NCI-H187 (cell line): ENCODE measurements around the gene CCDC97.
"Not testable (repeated sequence)": the region's sequence is repeated elsewhere in the genome, so short reads cannot be mapped to it uniquely, and the experiment has no call there.

ENCODE experiments used
- DNase-seq, 2 experiments: peaks; one replicate each; lab custom pipeline; 2025; lab: John Stamatoyannopoulos, UW

The CCDC97 gene

GRCh38 chr19:41310033-41310831 is at the start of gene CCDC97:
Gene CCDC97 (plus strand): TSS chr19:41310172. CDS start chr19:41310311, 139 bp downstream.
- peak; percentile 87 to 91 for DNase-seq

DNA sequence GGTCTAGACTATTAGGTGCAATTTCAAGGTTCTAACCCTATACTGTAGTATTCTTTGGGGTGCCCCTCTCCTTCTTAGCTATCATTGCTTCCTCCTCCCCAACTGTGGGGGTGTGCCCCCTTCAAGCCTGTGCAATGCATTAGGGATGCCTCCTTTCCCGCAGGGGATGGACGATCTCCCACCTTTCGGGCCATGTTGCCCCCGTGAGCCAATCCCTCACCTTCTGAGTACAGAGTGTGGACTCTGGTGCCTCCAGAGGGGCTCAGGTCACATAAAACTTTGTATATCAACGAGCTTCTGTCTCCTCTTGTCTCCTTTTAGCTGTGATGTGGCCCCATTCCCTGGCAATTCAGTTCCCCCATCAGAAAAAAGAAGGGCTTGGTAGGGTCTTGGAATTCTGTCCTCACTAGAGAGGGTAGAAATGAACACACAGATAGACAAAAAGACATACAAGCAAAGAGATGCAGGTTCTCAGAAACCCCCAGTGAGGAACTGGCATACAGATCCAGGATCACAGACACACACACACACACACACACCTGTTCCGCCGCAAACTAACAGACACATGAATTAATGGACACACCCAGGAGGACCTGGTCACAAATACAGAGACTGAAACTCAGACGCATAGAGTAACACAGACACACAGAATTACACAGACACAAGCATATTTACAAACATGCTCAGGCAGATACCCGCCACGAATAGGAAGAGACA is 48.3 kb upstream of the CCDC97 start:
- DNase-seq, result no peak

GRCh38 chr19:41263042-41263849 is 46.7 kb upstream of the CCDC97 start:
- peak; percentile 55 to 98 for DNase-seq

DNA sequence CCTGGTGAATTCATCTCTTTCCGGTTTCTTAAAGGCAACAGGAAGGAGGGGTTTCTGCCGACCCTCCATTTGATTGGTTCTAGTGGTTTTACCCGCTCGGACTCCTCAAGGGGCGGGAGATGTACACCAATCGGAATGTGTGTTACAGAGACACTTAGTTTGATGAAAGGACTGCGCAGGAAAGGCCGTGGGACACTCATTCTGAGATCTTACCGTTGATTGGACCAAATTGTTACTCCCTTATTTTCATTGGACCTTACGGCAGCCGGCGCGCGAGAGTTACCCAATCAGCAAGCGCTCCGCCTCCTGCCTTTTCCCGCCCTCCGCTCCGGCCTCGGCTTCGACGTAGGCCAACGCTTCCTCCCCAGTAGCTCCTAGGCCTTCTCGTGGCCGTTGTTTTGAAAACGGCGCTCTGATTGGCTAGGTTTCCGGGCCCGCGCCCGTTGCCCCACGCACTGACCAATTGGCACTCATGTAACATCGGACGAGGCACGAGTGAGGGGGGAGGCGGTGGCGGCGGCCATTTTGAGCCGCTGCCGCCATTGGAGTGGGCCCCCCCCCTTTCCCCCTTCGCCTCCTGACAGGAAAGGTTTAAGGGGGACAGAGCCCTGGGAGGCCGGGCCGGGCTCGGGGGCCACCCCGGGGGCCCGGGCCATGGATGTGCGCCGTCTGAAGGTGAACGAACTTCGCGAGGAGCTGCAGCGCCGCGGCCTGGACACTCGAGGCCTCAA is 46.0 kb upstream of the CCDC97 start, which contains the start of gene HNRNPUL1:
Gene HNRNPUL1, plus strand, starts transcription at position 523 of the 731 bp plus-strand sequence. Its CDS starts 132 bp downstream, at position 655.
- peak; percentile 100 for DNase-seq

- DNase-seq, result peak in 1 of 2 experiments; percentile 7
These were observed 45.2 kb upstream of the CCDC97 start for GRCh38 chr19:41264581-41265394.

- DNase-seq, result no peak
These were observed 44.4 kb upstream of the CCDC97 start for GRCh38 chr19:41265395-41266153.

DNA sequence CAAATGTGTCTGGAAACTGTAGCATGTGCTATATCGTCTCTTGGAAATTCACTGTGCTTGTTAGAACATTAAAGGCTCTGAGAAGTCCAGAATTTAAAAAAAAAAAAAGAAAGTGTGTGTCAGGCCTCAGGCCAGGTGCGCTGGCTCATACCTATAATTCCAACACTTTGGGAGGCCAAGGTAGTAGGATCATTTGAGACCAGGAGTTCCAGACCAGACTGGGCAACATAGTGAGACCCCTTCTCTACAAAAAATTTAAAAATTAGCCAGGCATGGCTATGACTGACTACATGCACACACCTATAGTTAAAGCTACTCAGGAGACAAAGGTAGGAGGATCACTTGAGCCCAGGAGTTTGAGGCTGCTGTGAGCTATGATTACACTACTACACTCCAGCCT is 40.9 kb upstream of the CCDC97 start:
- DNase-seq, result no peak

- no peak for DNase-seq
These were observed 40.4 kb upstream of the CCDC97 start for GRCh38 chr19:41269571-41269970.

- no peak for DNase-seq
These were observed 36.9 kb upstream of the CCDC97 start for GRCh38 chr19:41273076-41273475.

DNA sequence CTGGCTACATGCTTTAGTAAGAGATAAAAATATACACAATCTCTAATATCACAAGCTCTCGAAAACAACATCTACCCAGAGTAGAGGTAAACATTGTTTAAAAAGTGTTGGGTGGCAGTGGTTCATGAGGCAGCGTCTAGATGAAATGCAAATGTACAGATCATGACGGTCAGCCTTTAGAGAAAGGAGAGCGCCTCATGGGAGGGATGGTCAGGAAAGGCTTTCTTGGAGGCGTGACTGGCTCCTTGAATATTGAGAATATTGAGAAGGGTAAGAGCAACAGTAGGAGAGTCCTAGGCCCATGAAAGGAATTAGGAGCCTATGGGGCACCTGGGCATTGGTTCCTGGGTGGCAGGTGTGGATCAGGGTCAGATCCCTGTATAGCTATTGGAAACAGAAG is 35.2 kb upstream of the CCDC97 start:
- DNase-seq, result no peak

GRCh38 chr19:41276231-41276630 is 33.7 kb upstream of the CCDC97 start:
- no peak for DNase-seq

DNA sequence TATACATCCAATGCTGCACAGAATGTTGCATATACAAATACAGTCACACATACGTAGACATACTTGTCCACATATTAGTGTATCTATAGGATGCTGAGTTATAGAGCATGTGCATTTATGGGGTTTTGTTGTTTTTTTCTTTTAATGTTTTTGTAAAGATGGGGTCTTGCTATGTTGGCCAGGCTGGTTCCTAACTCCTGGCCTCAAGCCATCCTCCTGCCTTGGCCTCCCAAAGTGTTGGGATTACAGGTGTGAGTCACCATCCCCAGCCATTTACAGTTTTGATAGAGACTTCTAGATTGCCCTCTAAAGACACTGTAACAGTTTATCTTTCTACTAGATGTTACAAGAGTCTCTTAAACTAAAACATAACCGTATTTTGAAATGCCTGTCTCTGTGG is 31.5 kb upstream of the CCDC97 start:
- DNase-seq, result no peak

DNA sequence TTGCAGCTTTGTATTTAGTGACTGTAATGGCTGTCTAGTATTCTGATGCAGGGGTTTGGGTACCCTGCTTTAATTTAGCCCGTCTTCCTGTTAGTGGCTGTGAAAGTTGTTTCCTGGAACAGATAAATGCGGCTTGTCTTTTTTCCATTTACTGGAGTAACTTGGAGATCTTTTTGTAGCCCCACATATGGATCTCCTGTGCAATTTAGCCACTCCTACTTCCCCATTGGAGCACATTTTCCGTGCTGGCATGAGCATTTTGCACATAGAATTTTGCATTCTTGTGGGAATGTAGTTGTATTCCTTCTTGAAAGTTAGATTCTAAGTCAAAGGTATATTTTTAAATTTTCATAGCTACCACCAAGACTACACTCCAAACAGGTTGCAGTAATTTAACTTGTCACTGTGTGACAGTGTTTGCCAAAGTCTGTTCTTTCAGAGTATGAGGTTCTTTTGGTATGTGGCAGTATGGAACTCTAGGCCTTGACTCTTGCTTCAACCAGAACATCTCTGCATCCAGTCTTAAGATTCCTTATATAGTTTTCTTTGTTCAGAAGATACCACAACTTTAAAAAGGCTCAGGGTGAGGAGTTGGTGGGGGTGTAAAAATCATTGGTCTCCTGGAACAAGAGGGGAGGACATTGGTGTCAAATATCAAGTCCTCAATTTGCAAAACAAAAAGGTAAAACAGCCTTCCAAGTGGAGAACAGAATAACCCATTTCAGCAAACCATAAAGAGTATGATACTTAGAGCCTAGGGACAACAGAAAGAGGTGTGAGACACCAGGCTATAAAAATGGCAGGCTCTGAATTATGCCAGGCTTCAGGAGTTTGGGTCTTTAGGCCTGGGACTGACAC is 21.1 kb upstream of the CCDC97 start:
- DNase-seq, result no peak

GRCh38 chr19:41289814-41290213 is 20.2 kb upstream of the CCDC97 start:
- not testable (repeated sequence) for DNase-seq

- no peak for DNase-seq
These were observed 15.6 kb upstream of the CCDC97 start for GRCh38 chr19:41294393-41294792.

- DNase-seq, result no peak
These were observed 14.5 kb upstream of the CCDC97 start for GRCh38 chr19:41295499-41295898.

- no peak for DNase-seq
These were observed 13.5 kb upstream of the CCDC97 start for GRCh38 chr19:41296433-41296871.

GRCh38 chr19:41297628-41298347 is 12.2 kb upstream of the CCDC97 start:
- DNase-seq, result no peak
